ENCODE measurements around the gene CDH4.

Gene CDH4

DNA sequence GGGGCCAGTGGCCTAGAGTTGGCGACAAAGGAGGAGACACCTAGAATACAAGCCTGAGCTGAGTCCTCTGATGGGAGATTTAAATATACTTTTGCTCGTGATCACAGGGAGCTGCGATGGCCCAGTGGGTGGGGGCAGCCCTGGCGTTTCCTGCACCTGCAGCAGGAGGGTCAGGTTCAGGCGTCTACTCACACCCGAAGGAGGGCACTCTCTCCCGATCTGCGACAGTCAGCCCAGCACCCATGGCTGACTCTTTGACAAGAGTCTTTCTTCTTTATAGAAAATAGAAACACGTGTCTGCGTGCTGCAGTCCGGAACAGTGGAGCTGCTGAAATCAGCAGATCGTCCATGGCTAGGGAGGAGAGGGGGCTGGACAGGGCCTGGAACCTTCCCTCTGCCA lies 338.2 kb downstream of the CDH4 start:
- no peak for DNase-seq

DNA sequence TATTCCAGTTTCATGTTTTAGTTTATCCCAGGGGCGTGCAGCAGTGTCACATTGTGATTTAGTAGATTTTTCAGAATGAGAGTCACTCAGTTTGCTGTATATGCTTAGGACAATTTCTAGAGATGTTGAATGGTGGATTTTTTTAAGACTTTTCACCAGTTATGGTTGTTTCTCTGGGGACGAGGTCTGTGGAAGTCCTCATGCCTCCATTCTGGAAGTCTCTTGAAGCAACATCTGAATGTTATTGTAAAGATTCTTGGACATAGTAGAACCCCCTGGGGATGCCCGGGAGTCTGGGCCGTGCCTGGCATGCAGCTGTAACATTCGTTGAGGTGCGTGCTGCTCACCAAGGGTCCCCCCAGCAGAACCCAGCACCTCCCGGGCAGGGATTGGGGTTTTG lies 341.5 kb downstream of the CDH4 start:
- DNase-seq = no peak

DNA sequence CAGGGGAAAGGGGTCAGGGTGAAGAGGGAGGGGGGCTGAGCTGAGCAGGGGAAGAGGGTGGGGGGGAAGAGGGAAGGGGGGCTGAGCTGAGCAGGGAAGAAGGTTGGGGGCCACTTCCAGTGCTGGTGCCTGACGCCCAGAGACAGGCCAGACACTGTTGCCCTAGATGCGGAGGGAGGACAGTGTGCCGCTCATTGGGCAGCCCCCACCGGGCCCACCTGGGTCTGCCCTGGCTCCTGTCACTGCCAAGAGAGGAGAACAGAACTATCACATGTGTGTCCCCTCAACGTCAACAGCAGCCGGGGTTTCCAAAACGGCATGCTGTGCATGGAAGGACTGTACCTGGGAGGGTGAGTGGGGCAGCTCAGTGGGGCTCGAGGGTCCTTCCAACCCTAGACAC lies 342.1 kb downstream of the CDH4 start:
- no peak for DNase-seq

DNA sequence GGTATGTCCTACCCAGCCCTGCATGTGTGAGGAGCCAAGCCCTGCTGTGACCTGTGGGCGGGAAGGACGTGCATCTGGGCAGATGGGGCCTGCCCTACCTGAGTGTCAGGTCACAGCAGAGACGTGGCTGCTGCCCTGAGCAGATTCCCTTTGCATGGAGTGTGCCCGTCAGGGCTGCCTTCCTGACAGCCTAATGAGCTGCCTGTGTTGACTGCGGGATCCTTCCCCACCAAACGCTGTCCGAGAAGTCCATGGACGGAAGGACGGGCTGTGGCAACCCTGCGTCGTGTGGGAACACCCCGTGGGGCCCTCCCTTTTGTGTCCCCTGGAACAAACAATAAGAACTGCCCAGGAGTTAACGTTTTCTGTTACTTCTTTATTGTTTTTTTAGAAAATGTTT lies 343.2 kb downstream of the CDH4 start:
- DNase-seq = no peak

DNA sequence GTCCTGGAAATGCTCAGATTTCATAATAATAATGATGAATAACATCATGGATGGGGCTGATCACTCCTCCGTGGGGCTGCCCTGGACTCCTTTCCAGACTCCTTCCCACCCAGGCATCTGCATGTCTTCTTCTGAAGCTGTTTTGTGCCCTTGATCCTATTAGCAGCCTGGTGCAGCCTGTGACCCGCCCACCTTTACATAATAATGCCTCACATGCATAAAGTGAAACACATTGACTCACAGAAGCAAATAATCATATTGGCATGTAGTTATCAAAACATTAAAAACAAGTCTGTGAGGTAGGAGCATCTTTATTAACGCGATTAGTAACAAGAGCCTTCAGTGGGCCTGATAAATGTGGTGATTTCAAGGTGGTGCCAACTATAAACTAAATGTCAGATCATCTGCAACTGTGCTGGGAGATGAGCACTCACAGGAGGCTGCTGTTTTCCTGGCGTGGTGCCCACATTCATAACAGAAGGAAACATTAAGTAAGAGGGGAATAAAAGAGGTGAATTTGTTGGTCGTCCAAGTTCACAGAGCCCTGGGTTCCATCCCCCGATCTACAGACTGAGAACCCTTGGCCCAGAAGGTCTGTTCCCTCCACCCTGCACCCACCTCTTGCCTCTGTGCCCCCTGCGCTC lies 344.7 kb downstream of the CDH4 start:
- no peak for DNase-seq

DNA sequence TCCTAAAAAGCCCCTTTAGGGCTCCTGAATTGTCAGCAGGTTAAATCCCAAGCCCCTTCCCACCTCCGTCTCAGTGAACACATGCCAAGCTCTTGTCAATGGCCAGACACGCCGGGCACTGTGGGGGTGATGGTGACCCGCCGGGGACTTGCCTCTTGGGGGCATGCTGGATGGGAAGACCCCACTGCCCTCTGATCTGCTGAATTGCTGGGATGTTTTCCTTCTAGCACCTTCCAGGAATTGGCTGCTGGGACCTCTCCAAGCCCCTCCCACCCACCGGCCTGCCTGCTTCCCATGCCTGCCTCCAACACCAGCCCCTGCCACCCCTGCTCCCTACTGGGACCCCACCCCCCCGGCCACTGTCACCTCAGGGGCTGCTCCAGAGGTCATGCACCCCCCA lies 345.9 kb downstream of the CDH4 start:
- DNase-seq = no peak

DNA sequence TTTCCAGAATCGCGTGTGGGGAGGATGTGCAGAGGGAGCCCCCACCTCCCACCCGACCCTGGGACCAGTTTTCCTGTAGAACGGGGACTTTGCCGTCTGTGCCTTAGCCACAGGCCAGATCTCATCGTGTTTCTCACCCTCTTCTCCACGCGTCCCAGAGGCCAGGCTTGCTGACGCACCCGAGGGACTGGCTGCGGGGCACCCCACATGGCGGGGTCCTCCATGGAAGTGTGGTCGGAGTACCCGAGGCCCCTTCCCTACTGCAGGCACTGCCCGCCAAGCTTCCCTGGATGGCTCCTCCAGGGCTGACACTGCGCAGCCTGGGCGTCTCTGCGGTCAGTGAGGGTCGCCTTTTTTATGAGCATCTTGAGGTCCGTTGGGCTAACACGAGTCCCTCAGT lies 346.5 kb downstream of the CDH4 start:
- no peak for DNase-seq

DNA sequence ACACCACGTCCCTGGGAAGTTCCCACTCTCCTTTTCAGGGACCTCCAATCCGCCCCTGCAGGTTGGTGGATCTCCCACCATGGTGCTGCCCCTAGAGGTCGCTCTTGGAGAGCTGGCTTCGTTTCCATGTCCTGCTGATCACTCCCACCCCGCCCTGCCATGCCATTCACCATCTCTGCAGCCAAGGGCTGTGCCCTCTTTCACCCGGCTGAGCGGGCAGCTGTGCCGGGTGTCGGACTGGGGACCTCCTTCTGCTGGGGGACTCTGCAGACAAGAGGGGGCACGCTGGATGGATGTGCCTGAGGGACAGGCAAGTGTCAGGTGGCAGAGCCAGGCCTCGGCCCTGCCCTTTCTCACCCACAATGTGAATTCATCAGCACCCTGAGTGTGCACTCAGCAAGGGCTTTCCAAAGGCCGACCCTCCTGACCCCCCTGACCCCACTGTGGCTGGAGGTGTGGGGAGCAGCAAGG lies 347.0 kb downstream of the CDH4 start:
- DNase-seq = peak; percentile 10

DNA sequence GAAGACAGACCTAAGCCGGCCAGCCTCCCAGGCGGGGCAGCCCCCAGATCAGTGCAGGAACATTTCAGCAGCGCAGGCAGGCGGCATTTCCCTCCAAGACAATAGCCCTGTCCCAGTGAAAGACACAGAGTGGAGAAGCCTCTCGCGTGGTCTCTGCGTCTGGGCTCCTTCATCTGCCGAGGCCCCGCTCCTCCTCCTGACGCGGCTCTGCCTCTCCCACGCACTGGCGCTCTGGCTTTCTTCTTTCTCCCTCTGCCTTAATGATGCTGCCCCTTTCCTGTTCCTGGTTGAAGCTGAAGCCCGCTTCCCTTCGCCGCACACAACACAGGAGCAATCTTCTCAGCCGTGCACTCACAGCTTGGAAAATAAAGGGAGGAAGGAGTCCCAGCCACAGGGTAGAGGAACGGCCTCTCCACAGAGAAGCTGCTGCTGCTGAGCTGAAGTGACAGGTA lies 347.5 kb downstream of the CDH4 start:
- no peak for DNase-seq

DNA sequence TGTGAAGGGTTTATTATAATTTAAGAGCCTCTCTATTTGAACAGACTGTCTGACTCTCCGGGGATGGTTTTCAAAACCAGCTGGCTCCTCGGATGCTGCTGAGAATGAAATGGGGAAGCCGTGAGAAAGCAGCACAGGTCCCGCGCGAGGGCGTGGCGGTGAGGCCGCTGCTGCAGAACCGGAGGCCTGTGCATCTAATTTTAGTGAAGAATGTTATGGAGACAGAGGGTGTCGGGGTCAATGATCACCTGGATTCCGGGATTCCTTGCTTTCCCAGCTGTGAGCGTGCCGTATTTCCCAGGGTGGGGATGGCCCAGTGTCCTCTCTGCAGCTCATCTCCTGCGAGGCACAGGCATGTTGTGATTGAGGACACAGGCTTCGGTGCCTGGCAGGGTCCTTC lies 348.0 kb downstream of the CDH4 start:
- peak; percentile 50 for DNase-seq

DNA sequence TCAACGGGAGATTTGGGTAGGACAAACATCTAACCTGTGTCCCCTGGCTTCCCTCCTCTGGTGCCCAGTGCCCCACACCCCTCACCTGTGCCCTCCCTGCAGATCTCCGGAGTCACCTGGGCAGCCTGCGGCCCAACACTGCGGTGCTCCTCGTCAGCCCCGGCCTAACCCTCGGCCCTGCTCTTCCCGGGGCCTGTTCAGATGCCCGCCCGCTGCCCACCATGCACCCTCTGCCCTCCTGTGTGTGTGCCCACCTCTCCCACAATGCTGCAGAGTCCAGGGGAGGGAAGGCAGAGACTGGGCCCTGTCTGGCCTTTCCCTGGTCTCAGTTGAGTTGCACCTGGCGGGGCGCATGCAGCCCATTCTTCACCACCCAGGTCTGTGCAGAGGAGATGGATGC lies 349.3 kb downstream of the CDH4 start:
- DNase-seq = no peak

DNA sequence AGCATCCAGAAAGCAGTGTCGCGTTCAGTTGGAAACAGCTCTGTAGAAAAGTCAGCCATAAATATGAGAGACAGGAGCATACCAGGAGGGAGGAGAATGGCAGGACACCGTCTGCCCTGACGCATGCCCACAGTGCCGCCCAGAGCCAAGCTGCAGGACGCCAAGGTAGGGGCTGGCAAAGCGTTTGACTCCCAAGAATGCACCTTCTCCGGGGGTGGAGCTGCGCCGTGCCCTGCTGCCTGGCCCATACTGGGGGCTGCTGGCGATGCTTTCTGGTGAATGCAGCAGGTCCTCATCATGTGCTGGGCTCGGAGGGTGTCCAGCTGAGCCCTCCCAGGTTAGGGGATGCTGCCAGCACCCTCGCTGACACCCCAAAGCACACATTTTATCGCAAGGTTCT lies 349.8 kb downstream of the CDH4 start:
- no peak for DNase-seq

DNA sequence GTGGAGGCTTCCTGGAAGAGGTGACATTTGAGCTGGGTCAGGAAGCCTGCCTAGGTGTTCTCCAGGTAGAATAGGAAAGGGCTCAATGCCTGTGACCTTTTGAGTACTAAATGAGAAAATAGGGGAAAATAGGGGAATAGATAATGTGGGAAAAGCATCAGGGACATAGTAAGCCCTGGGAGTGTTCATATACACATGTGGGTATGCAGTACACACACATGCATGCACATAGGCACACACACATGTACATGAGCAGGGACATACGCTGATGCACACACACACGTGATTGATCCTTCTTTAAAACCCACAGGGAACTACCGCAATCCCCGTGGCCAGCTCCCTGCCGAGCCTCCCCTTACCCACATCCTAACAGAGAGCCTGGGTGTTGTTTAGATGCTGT lies 351.7 kb downstream of the CDH4 start:
- no peak for DNase-seq

DNA sequence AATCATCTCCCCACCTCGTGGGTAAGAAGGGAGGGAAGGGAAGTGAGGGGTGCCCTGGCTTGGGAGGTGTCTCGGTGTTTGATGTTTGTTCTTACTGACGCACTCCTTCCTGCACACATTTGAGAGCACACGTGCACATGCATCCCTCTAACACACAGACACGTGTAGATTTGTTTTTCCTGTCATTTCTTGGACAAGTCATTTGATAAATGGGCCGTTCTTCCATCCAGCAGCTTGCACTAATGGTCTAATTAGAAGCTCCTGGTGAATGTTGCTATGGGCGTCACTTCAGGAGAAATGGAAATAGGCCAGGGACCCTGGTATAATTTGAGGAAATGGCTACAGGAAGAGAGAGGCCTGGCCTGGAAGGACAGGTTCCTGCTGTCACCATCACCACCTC lies 352.5 kb downstream of the CDH4 start:
- no peak for DNase-seq

DNA sequence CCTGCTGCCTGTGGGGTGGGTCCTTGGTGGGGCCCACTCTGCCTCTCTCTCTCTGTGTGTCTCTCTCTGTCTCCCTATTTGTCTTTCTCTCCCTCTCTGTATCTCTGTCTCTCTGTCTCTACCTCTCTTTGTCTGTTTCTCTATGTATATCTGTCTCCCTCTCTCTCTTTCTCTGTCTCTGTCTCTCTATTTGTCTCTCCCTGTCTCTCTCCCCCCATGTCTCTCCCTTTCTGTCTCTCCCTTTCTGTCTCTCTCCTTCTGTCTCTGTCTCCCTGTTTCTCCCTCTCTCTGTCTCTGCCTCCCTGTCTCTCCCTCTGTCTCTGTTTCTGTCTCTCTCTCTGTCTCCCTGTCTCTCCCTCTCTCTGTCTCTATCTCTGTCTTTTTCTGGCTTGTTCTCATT lies 353.2 kb downstream of the CDH4 start:
- no peak for DNase-seq

DNA sequence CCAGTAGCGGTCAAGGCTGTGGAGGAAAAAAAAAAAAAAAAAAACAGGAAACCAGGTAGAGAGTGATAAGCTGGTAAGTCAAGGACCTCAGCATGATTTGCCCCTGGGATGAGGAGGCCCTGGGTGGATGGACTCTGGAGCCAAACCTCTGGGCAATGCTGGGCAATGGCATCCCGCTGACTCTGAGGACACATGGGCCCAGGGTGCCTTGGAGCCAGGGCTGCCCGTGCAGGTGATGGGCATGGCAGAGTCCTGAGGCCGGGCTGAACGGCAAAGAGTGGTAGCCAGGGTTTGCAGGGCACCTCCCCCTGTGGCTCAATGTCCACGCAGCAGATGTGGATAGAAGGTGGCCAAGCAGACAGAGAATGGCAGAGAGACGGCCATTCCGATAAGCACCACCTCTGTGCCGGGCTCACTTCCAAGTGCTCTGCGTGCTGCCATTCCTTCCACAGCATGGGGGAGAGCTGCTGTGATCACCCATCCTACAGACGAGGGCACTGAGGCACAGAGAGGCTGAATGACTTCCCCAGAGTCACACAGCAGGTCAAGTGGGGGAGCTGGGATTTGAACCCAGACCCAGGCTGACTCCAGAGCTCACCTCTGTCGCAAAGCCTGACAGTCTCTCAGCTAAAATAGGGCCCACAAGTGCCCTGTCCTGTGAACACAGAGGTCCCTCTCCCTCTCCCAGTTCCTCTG lies 353.9 kb downstream of the CDH4 start:
- no peak for DNase-seq

DNA sequence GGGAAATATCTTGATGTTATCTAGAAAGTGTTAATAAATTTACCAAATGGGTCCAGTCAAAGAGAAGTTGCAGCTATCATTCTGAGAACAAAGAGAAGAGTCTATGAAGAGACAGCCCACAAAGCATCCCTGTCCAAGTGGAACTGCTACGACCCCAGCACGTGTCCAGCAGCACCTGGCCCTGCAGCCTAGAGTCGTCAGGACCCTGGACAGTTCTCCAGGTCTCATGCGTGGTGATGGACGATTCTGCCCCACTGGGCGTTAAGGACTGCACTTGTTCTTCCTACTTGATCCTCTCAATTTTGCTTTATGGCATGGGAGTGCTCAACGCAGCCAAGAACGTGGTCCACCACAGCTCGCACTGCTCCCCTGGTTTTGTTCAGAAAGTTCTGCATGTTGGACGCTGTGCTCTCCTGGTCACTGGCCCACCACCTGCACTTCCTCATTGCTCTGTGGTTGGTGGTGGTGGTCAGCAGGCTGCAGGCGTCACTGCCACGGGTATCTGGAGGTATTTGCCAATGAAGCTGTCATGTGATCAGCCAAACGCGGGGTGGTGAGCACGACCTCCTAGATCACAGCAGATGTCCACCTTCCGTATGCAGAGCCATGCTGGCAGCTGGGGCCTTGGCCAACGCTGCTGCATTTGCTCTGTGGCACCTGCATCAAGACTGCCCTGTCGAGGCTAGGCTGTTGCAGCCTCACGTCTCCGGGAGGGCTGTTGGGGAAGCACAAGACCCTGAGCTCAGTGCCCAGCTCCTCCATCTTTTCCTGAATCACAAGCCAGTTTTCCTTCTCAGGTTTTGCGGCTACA lies 356.4 kb downstream of the CDH4 start:
- no peak for DNase-seq

DNA sequence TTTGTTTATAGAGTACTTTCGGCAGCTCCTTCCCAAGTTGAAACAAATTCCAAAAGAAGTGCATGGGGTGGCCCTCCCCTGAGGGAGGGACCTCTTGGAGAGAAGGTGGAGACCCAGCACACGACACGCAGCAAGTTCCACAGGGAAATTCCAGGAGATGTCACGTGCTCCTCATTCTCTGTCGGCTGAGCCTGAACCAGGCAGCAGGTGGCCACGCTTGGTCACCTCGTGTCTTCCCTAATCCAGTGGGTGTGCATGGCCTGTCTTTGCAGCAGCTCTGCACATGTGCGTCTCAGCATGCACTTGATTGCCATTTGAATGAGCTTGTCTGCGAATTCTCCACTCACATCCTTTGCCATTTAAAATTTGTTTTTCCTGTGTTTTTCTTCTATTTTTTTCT lies 357.4 kb downstream of the CDH4 start:
- DNase-seq = no peak

DNA sequence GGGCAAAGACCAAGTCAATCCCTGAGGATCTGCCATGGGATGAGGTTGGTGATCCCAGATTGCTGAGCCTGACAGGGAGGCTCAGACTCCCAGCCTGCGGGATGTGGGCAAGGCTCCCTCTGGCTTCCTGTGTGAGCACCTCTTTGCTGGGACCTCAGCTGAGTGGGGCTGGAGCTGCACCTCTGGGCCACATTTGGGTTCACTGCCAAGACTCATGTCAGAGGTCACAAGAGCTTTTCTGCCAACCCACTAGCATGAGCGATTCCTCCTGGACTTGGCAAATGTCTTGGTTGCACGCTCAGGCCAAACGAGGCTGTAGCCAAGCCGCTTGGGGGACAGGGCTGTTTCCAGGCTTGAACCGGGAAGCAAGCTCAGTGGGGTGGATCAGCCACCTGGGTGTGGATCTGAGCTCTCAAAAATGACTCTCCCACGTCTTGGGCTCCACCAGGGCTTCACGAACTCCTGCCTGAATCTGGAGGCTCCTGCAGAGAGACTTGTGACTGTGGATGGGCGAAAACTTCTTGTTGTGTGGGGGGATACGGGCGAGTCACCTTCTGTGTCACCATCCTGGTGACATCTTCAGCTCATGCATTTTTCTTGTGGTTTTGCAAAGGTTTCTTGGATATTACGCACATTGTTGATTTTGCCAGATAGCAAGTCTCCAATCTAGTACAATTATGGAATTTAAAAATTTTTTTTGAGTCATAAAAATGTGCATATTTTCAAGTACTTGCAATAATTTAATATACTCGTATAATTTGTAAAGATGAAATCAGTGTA lies 359.5 kb downstream of the CDH4 start:
- no peak for DNase-seq

DNA sequence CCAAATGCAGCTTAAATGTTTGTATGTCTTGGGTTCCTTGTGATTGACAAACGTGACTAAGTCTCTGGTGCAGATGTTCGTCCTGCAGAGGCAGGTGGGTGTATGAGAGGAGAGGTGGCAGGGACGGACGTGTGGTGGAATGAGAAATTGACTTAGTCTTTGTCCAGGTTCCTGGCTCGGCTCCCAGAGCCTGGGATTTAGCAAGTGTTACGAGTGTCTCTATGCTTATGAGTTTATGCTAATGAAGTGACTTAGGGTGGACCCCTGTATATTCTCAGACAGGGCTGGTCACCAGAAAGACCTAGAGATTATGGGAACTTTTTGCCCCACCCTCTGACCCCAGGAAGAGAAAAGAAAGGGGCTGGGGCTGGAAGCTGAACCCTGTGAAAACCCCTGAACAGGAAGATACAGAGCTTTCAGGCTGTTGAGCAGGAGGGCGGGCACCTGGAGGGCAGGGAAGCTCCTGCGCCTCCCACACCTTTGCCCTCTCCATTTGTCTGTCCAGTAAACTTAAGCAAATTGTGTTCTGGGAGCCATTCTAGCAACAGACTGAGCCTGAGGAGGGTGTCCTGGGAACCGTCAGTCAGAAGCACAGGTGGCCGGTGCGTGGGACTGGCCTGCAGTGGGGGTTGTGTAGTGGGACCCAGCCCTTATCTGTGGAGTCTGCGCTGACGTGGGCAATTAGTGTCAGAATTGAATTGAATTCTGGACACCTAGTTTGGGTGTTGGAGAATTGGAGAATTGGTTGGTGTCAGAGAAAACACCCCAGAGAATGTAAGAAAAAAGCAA lies 362.1 kb downstream of the CDH4 start:
- no peak for DNase-seq

DNA sequence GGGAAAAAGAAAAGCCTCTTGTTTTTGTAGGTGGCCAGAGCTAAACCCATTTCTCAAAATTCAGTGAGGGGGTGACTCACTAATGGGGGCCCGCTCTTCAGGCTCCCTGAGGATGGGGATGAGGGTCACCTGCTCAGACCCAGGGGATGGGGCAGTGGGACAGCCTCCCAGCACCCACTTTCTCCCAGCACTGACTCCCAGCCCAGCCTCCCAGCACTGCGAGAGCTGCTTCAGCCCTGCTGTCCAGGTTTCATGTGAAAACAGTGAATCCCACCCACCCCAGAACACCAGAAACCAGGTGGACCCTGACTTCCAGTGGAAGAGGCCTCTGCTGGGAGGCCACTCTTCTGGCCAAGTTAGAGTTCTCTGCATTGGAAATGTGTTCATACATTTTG lies 362.6 kb downstream of the CDH4 start:
- no peak for DNase-seq

DNA sequence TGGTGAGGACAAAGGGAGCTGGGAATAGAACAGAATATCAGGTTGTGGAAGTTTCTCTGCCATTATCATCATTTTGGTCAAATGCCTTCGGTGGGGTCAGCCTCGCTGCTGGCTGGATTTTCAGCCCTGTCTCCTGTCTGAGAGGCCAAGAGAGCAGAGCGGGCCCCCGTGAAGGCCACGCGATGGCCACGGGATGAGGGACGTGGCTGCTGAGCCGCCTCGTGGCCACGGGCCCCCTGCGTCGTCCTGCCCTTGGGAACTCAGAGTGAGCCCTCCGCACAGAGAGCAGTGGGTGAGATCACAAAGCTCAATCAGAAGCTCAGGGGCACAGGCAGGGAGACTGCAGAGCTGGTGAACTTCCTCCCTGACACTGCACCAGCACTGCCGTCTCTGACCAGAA lies 363.7 kb downstream of the CDH4 start:
- DNase-seq = no peak

Measured in NCI-H345 (cell line).